Stimulated activated CD4-positive, alpha-beta T cell treated with anti-CD3 and anti-CD28 coated beads, TNF-alpha, amount 100 ng/mL, for 48 hours (primary cell): ENCODE measurements around the gene KIAA2012.
"Not testable (repeated sequence)": the region's sequence is repeated elsewhere in the genome, so short reads cannot be mapped to it uniquely, and the experiment has no call there.

Source experiments
- DNase-seq, 3 donors: peaks; one replicate each; pipeline ENCODE4 v3.0.0-alpha.2; 2020; ENCODE audit warnings: low read depth in 3 of 3

KIAA2012 gene

GRCh38 chr2:202193881-202194353 is 120.9 kb downstream of the KIAA2012 start:
- no peak for DNase-seq

- no peak for DNase-seq
Measured at GRCh38 chr2:202194418-202194817, 121.4 kb downstream of the KIAA2012 start.

- DNase-seq = no peak
Measured at GRCh38 chr2:202196727-202197126, 123.7 kb downstream of the KIAA2012 start.

GRCh38 chr2:202201220-202202160 is 128.4 kb downstream of the KIAA2012 start:
- DNase-seq = no peak

GRCh38 chr2:202203348-202203747 is 130.3 kb downstream of the KIAA2012 start:
- DNase-seq = no peak

GRCh38 chr2:202204855-202205254 is 131.8 kb downstream of the KIAA2012 start:
- no peak for DNase-seq

- DNase-seq = no peak
Measured at GRCh38 chr2:202208526-202208925, 135.5 kb downstream of the KIAA2012 start.

GRCh38 chr2:202215179-202215578 is 142.1 kb downstream of the KIAA2012 start:
- no peak for DNase-seq

GRCh38 chr2:202221873-202222272 is 148.8 kb downstream of the KIAA2012 start:
- DNase-seq = no peak

- peak in 1 of 3 donors; percentile 4 for DNase-seq
Measured at GRCh38 chr2:202237787-202238233, 164.8 kb downstream of the KIAA2012 start.

- DNase-seq = peak; percentile 81 to 87 (median 82)
Measured at GRCh38 chr2:202238234-202239197, 165.5 kb downstream of the KIAA2012 start, which contains the start of gene SUMO1. TSS of gene SUMO1 (minus strand) at chr2:202238597. CDS start at chr2:202238451, 146 bp downstream.

- not testable (repeated sequence) for DNase-seq
Measured at GRCh38 chr2:202247710-202248109, 174.7 kb downstream of the KIAA2012 start.

- DNase-seq = no peak
Measured at GRCh38 chr2:202249521-202250253, 176.6 kb downstream of the KIAA2012 start.

- DNase-seq = no peak
Measured at GRCh38 chr2:202251494-202251893, 178.4 kb downstream of the KIAA2012 start.
